GM12878 (cell line): ENCODE results near the gene VPS33B.

Experiments used
- EZH2 ChIP-seq: IDR thresholded peaks from 2 replicates; pipeline ENCODE4 v1.6.1; 2012; ENCODE audit warnings: low read depth, mild to moderate bottlenecking, control low read depth, inconsistent platforms, low read length, borderline replicate concordance; ENCODE audit not compliant: control insufficient read depth
- POLR2A ChIP-seq: IDR thresholded peaks from 2 replicates; pipeline ENCODE4 v1.6.1; 2011; ENCODE audit warnings: low read depth, mild to moderate bottlenecking, low read length
- YY1 ChIP-seq: IDR thresholded peaks from 2 replicates; pipeline ENCODE4 v1.6.1; 2011; ENCODE audit warnings: low read depth, mild to moderate bottlenecking, low read length
- TF ChIP-seq, protein P1 (sequence below): IDR thresholded peaks from 2 replicates; pipeline ENCODE4 v1.6.1; 2011; ENCODE audit warnings: borderline replicate concordance, low read depth, mild to moderate bottlenecking, moderate library complexity, low read length; ENCODE audit not compliant: insufficient read depth, poor library complexity, severe bottlenecking

DNA sequence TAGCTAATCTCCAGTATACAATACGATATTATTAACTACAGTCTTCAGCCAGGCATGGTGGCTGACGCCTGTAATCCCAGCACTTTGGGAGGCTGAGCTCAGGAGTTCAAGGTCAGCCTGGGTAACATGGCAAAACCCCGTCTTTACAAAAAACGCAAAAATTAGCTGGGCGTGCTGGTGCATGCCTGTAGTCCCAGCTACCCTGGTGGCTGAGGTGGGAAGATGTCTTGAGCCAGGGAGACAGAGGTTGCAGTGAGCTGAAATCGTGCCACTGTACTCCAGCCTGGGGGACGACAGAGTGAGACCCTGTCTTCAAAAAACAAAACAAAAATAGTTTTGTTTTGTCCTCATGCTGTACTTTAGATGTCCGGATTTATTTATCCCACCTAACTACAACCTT, 48.5 kb upstream of the VPS33B start:
- TF ChIP-seq YY1 (no peak), POLR2A (no peak), EZH2 (no peak)
- TF ChIP-seq, protein P1, sequence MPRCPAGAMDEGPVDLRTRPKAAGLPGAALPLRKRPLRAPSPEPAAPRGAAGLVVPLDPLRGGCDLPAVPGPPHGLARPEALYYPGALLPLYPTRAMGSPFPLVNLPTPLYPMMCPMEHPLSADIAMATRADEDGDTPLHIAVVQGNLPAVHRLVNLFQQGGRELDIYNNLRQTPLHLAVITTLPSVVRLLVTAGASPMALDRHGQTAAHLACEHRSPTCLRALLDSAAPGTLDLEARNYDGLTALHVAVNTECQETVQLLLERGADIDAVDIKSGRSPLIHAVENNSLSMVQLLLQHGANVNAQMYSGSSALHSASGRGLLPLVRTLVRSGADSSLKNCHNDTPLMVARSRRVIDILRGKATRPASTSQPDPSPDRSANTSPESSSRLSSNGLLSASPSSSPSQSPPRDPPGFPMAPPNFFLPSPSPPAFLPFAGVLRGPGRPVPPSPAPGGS, result no peak
